ENCODE measurements around the gene SHROOM4.

SHROOM4 gene

DNA sequence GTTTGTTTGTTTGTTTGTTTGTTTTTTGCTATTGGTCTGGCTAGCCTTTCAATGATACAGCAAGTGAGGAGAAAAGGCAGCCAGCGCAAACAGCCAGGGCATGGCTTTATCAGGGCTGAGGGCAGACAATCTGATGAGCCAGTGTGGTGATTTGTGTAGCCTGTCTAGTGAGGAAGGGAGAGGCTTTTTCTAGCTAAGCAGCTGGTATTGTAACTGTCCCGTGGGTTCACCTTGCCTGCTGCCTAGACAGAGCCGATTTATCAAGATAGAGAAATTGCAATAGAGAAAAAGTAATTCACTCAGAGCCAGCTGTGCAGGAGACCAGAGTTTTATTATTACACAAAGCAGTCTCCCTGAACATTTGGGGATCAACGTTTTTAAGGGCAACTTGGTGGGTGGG lies 28.2 kb upstream of the SHROOM4 start:
- Histone ChIP-seq H3K36me3 (no peaks in the 10 kb centered on the region), H3K27me3 (no peaks in the 10 kb centered on the region), H3K4me3 (ENCODE audit: low read depth, low read length) (no peak overlapping the region), H3K9me3 (no peaks in the 10 kb centered on the region), H3K4me1 (no peaks in the 10 kb centered on the region)
- no peak for DNase-seq
- TF ChIP-seq, protein P1, sequence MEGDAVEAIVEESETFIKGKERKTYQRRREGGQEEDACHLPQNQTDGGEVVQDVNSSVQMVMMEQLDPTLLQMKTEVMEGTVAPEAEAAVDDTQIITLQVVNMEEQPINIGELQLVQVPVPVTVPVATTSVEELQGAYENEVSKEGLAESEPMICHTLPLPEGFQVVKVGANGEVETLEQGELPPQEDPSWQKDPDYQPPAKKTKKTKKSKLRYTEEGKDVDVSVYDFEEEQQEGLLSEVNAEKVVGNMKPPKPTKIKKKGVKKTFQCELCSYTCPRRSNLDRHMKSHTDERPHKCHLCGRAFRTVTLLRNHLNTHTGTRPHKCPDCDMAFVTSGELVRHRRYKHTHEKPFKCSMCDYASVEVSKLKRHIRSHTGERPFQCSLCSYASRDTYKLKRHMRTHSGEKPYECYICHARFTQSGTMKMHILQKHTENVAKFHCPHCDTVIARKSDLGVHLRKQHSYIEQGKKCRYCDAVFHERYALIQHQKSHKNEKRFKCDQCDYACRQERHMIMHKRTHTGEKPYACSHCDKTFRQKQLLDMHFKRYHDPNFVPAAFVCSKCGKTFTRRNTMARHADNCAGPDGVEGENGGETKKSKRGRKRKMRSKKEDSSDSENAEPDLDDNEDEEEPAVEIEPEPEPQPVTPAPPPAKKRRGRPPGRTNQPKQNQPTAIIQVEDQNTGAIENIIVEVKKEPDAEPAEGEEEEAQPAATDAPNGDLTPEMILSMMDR (IDR thresholded peaks at IDR 0.05; ENCODE audit: low read depth, low read length), result no peak

DNA sequence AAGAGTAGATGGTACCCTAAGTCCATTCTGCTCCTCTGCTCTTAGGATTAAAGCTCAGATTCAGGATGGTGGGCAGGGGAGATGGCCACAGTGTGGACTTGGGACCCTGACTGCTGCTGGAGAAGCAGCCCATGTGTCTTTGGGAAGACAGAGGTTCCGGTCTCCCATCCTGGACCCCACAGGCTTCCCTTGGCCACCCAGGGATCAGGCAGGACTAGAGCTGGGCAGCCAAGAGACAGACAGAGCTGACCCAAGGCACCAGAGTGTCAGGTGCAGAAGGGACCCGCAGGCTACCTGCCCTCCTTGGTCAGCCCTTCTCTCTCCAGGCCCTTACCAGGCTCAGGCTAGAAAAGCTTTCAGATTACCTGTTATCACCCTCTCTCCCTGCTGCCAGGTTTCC lies 25.7 kb upstream of the SHROOM4 start:
- TF ChIP-seq, protein P1 (IDR thresholded peaks at IDR 0.05; ENCODE audit: low read depth, low read length), result no peak
- DNase-seq, result no peak
- H3K36me3 ChIP-seq, result no peaks in the 10 kb centered on the region
- no peaks in the 10 kb centered on the region for H3K4me1 ChIP-seq
- no peaks in the 10 kb centered on the region for H3K9me3 ChIP-seq
- H3K27me3 ChIP-seq, result no peaks in the 10 kb centered on the region
- no peak overlapping the region for H3K4me3 ChIP-seq (ENCODE audit: low read depth, low read length)

DNA sequence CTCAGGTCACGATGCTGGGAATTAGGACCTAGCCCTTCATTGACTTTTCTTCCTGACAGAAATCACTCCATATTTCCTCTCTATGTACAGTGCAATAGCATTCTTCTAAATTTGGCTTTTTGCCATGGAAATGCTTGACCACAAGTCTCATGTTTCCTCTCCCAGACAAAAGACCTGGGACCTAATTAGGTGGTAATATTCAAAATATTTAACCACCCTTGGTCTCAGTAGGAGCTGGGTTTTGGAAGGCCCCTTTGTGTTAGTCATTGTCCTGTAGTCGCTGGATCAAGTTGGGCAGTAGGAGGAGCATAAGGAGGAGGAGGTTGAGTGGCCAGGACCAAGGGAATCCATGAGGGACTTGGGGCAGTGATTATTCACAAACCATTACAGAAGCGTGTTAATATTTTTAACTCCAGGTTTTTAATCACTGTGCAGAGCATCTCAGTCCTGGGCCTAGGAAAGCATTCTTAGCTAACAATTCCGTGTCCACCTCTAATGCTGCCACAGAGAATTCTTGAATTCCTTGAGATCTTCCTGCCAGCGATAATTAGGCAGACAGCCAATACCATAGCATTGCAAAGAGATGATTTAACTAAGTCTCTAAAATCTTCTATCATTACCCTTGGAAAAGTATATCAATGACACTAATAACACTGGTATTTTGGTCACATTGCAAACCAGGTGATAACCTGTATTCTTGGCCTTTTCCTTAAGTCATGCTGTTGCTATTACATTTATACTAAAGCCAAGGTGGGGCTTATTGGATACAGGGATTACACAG lies 25.0 kb upstream of the SHROOM4 start:
- Histone ChIP-seq H3K36me3 (no peaks in the 10 kb centered on the region), H3K9me3 (no peaks in the 10 kb centered on the region), H3K27me3 (no peaks in the 10 kb centered on the region), H3K4me1 (no peaks in the 10 kb centered on the region), H3K4me3 (ENCODE audit: low read depth, low read length) (no peak overlapping the region)
- no peak for DNase-seq
- TF ChIP-seq, protein P1 (IDR thresholded peaks at IDR 0.05; ENCODE audit: low read depth, low read length), result no peak

DNA sequence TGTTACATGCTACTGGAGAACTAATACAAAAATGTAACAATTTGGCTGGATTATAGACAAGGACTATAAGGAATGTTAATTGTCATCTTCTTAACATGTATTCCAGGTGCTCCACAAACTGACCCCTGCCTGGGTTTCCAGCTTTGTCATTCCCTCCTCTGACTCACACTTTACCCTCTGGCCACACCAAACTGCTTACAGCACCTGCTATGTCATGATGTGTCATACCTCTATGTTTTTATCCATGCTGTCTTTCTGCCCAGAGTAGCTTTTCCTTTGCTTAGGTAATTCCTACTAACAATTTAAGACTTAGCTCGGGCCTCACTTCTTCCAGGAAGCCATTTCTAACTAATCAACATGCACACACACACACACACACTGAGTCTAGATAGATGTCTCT lies 14.0 kb upstream of the SHROOM4 start:
- no peaks in the 10 kb centered on the region for H3K36me3 ChIP-seq
- no peaks in the 10 kb centered on the region for H3K4me1 ChIP-seq
- no peaks in the 10 kb centered on the region for H3K27me3 ChIP-seq
- TF ChIP-seq, protein P1 (IDR thresholded peaks at IDR 0.05; ENCODE audit: low read depth, low read length), result no peak
- no peaks in the 10 kb centered on the region for H3K9me3 ChIP-seq
- no peak overlapping the region for H3K4me3 ChIP-seq (ENCODE audit: low read depth, low read length)
- no peak for DNase-seq

DNA sequence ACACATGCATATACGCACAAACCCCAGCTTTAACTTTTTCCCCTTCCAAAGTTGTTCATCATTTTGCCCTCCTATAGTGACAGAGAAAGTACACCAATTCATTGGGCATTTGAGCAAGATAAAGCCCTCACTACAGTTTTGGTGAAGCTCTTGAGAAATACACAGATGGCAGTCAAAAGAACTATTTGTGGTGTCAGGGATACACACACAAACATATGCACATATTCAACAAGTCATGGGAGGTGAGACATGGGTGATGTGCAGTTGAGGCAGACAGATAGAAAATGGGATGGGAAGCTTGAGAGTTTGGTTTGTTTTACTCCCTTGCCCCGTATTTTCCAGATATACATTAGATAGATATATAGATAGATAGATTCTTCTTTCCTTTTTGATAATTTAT lies 11.8 kb upstream of the SHROOM4 start:
- H3K36me3 ChIP-seq, result no peaks in the 10 kb centered on the region
- H3K4me3 ChIP-seq (ENCODE audit: low read depth, low read length), result no peak overlapping the region
- H3K9me3 ChIP-seq, result no peaks in the 10 kb centered on the region
- no peaks in the 10 kb centered on the region for H3K4me1 ChIP-seq
- TF ChIP-seq, protein P1 (IDR thresholded peaks at IDR 0.05; ENCODE audit: low read depth, low read length), result no peak
- no peak for DNase-seq
- H3K27me3 ChIP-seq, result no peaks in the 10 kb centered on the region

DNA sequence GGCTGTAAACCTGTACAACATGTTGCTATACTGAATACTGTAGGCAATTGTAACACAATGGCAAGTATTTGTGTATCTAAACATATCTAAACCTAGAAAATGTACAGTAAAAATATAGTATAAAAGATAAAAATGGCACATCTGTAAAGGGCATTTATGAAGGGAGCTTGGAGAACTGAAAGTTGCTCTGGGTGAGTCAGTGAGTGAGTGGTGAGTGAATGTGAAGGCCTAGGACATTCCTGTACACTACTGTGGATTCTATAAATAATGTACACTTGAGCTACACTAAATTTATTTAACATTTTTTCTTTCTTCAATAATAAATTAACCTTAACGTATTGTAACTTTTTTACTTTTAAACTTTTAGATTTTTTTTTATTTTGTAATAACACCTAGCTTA lies 5.0 kb upstream of the SHROOM4 start:
- DNase-seq, result no peak

More for the DNA sequence above, 5.0 kb upstream of the SHROOM4 start:
- Histone ChIP-seq H3K4me1 (no peaks in the 10 kb centered on the region), H3K27me3 (no peaks in the 10 kb centered on the region), H3K9me3 (no peaks in the 10 kb centered on the region), H3K4me3 (ENCODE audit: low read depth, low read length) (no peak overlapping the region), H3K36me3 (no peaks in the 10 kb centered on the region)
- TF ChIP-seq, protein P1 (IDR thresholded peaks at IDR 0.05; ENCODE audit: low read depth, low read length), result no peak

Measured in BE2C (cell line).